ENCODE data around the gene MEAF6. TPM values are rescaled to one million over a fixed set of nuclear protein-coding genes. Genes with fewer than 3 reads are reported as not detected.
A peak's percentile ranks its signal among the peaks of the same experiment; 100 is the strongest.
"Not testable (repeated sequence)": the region's sequence is repeated elsewhere in the genome, so short reads cannot be mapped to it uniquely, and the experiment has no call there.

MEAF6 gene
- polyA plus RNA-seq (ENCODE audit: insufficient read length in 3 of 3), result 100 to 1,000 TPM in 2 of 3 donors, 10 to 100 TPM in 1; 99.5 to 103 (median 101) TPM
- long read RNA-seq, donor 1, transcript MEAF6-201 (7 exons, 1,525 nt), result major isoform, 23 of 37 reads
- long read RNA-seq, donor 1, partial matches to known transcripts, result 8 of 37 reads
- long read RNA-seq, donor 1, other reads (novel, unspliced or antisense), result 0 of 37 reads
- long read RNA-seq, donor 2, transcript MEAF6-201 (7 exons, 1,525 nt), result major isoform, 18 of 25 reads
- long read RNA-seq, donor 2, transcript MEAF6-206 (8 exons, 1,408 nt), result minor isoform, 5 of 25 reads
- long read RNA-seq, donor 2, partial matches to known transcripts, result 0 of 25 reads
- long read RNA-seq, donor 2, other reads (novel, unspliced or antisense), result 0 of 25 reads
- long read RNA-seq, donor 3, transcript MEAF6-201 (7 exons, 1,525 nt), result major isoform, 26 of 51 reads
- long read RNA-seq, donor 3, transcript MEAF6-206 (8 exons, 1,408 nt), result minor isoform, 11 of 51 reads
- long read RNA-seq, donor 3, partial matches to known transcripts, result 7 of 51 reads
- long read RNA-seq, donor 3, other reads (novel, unspliced or antisense), result 0 of 51 reads
- long read RNA-seq, donor 4, transcript MEAF6-201 (7 exons, 1,525 nt), result major isoform, 19 of 23 reads
- long read RNA-seq, donor 4, partial matches to known transcripts, result 0 of 23 reads
- long read RNA-seq, donor 4, other reads (novel, unspliced or antisense), result 0 of 23 reads
- long read RNA-seq, donor 5, result 0 reads
- long read RNA-seq, donor 6, transcript MEAF6-201 (7 exons, 1,525 nt), result major isoform, 18 of 24 reads
- long read RNA-seq, donor 6, partial matches to known transcripts, result 0 of 24 reads
- long read RNA-seq, donor 6, other reads (novel, unspliced or antisense), result 0 of 24 reads
- long read RNA-seq, donor 7, transcript MEAF6-206 (8 exons, 1,408 nt), result minor isoform, 11 of 57 reads
- long read RNA-seq, donor 7, transcript MEAF6-201 (7 exons, 1,525 nt), result major isoform, 32 of 57 reads
- long read RNA-seq, donor 7, partial matches to known transcripts, result 10 of 57 reads
- long read RNA-seq, donor 7, other reads (novel, unspliced or antisense), result 0 of 57 reads
- long read RNA-seq, donor 8, transcript MEAF6-201 (7 exons, 1,525 nt), result major isoform, 33 of 59 reads
- long read RNA-seq, donor 8, transcript MEAF6-206 (8 exons, 1,408 nt), result minor isoform, 6 of 59 reads
- long read RNA-seq, donor 8, partial matches to known transcripts, result 14 of 59 reads
- long read RNA-seq, donor 8, other reads (novel, unspliced or antisense), result 0 of 59 reads
- long read RNA-seq, donor 9, transcript MEAF6-201 (7 exons, 1,525 nt), result major isoform, 20 of 27 reads
- long read RNA-seq, donor 9, transcript MEAF6-206 (8 exons, 1,408 nt), result minor isoform, 6 of 27 reads
- long read RNA-seq, donor 9, partial matches to known transcripts, result 0 of 27 reads
- long read RNA-seq, donor 9, other reads (novel, unspliced or antisense), result 0 of 27 reads
- long read RNA-seq, donor 10, transcript MEAF6-201 (7 exons, 1,525 nt), result major isoform, 23 of 36 reads
- long read RNA-seq, donor 10, transcript MEAF6-206 (8 exons, 1,408 nt), result minor isoform, 9 of 36 reads
- long read RNA-seq, donor 10, partial matches to known transcripts, result 0 of 36 reads
- long read RNA-seq, donor 10, other reads (novel, unspliced or antisense), result 0 of 36 reads
- long read RNA-seq, donor 11, transcript MEAF6-201 (7 exons, 1,525 nt), result major isoform, 17 of 19 reads
- long read RNA-seq, donor 11, partial matches to known transcripts, result 0 of 19 reads
- long read RNA-seq, donor 11, other reads (novel, unspliced or antisense), result 0 of 19 reads
- long read RNA-seq, donor 12, transcript MEAF6-201 (7 exons, 1,525 nt), result major isoform, 7 of 11 reads
- long read RNA-seq, donor 12, partial matches to known transcripts, result 0 of 11 reads
- long read RNA-seq, donor 12, other reads (novel, unspliced or antisense), result 0 of 11 reads
- long read RNA-seq, donor 13, transcript MEAF6-203 (6 exons, 2,005 nt), result minor isoform, 5 of 80 reads
- long read RNA-seq, donor 13, transcript MEAF6-206 (8 exons, 1,408 nt), result minor isoform, 11 of 80 reads
- long read RNA-seq, donor 13, transcript MEAF6-201 (7 exons, 1,525 nt), result major isoform, 49 of 80 reads
- long read RNA-seq, donor 13, partial matches to known transcripts, result 8 of 80 reads
- long read RNA-seq, donor 13, other reads (novel, unspliced or antisense), result 5 of 80 reads
- long read RNA-seq, donor 14, transcript MEAF6-201 (7 exons, 1,525 nt), result major isoform, 16 of 25 reads
- long read RNA-seq, donor 14, partial matches to known transcripts, result 0 of 25 reads
- long read RNA-seq, donor 14, other reads (novel, unspliced or antisense), result 0 of 25 reads
- long read RNA-seq, donor 15, transcript MEAF6-201 (7 exons, 1,525 nt), result major isoform, 13 of 13 reads
- long read RNA-seq, donor 15, partial matches to known transcripts, result 0 of 13 reads
- long read RNA-seq, donor 15, other reads (novel, unspliced or antisense), result 0 of 13 reads
- long read RNA-seq, donor 16, transcript MEAF6-206 (8 exons, 1,408 nt), result minor isoform, 11 of 128 reads
- long read RNA-seq, donor 16, transcript MEAF6-203 (6 exons, 2,005 nt), result minor isoform, 6 of 128 reads
- long read RNA-seq, donor 16, transcript MEAF6-201 (7 exons, 1,525 nt), result major isoform, 48 of 128 reads
- long read RNA-seq, donor 16, partial matches to known transcripts, result 55 of 128 reads
- long read RNA-seq, donor 16, other reads (novel, unspliced or antisense), result 6 of 128 reads

- peak; percentile 68 to 86 (median 77) for DNase-seq (ENCODE audit: extremely low read depth in 1 of 11, low read depth in 9 of 11, low spot score in 4 of 11)
Observed at GRCh38 chr1:37514350-37515184, at the start of gene MEAF6. Gene MEAF6 (minus strand): TSS chr1:37514766. CDS start chr1:37514746, 20 bp downstream.

GRCh38 chr1:37562984-37563383 is 48.4 kb upstream of the MEAF6 start:
- DNase-seq (ENCODE audit: extremely low read depth in 1 of 11, low read depth in 9 of 11, low spot score in 4 of 11), result no peak

GRCh38 chr1:37561133-37562132 is 46.9 kb upstream of the MEAF6 start:
- DNase-seq (ENCODE audit: extremely low read depth in 1 of 11, low read depth in 9 of 11, low spot score in 4 of 11), result peak in 1 of 11 donors; percentile 5

GRCh38 chr1:37560401-37561132 is 46.0 kb upstream of the MEAF6 start:
- no peak for DNase-seq (ENCODE audit: extremely low read depth in 1 of 11, low read depth in 9 of 11, low spot score in 4 of 11)

GRCh38 chr1:37559957-37560379 is 45.4 kb upstream of the MEAF6 start:
- DNase-seq (ENCODE audit: extremely low read depth in 1 of 11, low read depth in 9 of 11, low spot score in 4 of 11), result not testable (repeated sequence)

- DNase-seq (ENCODE audit: extremely low read depth in 1 of 11, low read depth in 9 of 11, low spot score in 4 of 11), result no peak
Observed at GRCh38 chr1:37559080-37559479, 44.5 kb upstream of the MEAF6 start.

- no peak for DNase-seq (ENCODE audit: extremely low read depth in 1 of 11, low read depth in 9 of 11, low spot score in 4 of 11)
Observed at GRCh38 chr1:37558411-37558810, 43.8 kb upstream of the MEAF6 start.

GRCh38 chr1:37557402-37557801 is 42.8 kb upstream of the MEAF6 start:
- no peak for DNase-seq (ENCODE audit: extremely low read depth in 1 of 11, low read depth in 9 of 11, low spot score in 4 of 11)

- peak; percentile 64 to 89 (median 84) for DNase-seq (ENCODE audit: extremely low read depth in 1 of 11, low read depth in 9 of 11, low spot score in 4 of 11)
Observed at GRCh38 chr1:37556712-37557196, 42.2 kb upstream of the MEAF6 start, which contains the start of gene DNALI1. Gene DNALI1 (plus strand): TSS chr1:37556940. CDS start chr1:37556995, 55 bp downstream.

GRCh38 chr1:37553927-37554808 is 39.6 kb upstream of the MEAF6 start, which contains the start of gene SNIP1:
Gene SNIP1 (minus strand): TSS chr1:37554293. CDS start chr1:37554229, 64 bp downstream.
- DNase-seq (ENCODE audit: extremely low read depth in 1 of 11, low read depth in 9 of 11, low spot score in 4 of 11), result peak; percentile 82 to 95 (median 89)

GRCh38 chr1:37553598-37553926 is 39.0 kb upstream of the MEAF6 start:
- no peak for DNase-seq (ENCODE audit: extremely low read depth in 1 of 11, low read depth in 9 of 11, low spot score in 4 of 11)

- DNase-seq (ENCODE audit: extremely low read depth in 1 of 11, low read depth in 9 of 11, low spot score in 4 of 11), result no peak
Observed at GRCh38 chr1:37549341-37549740, 34.8 kb upstream of the MEAF6 start.
